H1 (cell line): ENCODE results near the gene COX5A. TPM values are rescaled to one million over a fixed set of nuclear protein-coding genes. Genes with fewer than 3 reads are reported as not detected.

Experiments
- CTCF ChIA-PET: fragments of 300-600 bp; sonication (Branson Sonifier 250); formaldehyde crosslinking; loops from one replicate; lab custom pipeline; 2021; ENCODE audit not compliant: partially characterized antibody; lab: Charles Lee
- POLR2A ChIA-PET: fragments of 300-600 bp; sonication (Branson Sonifier 250); formaldehyde crosslinking; loops from one replicate; lab custom pipeline; 2021; ENCODE audit warnings: inconsistent platforms; ENCODE audit not compliant: partially characterized antibody; lab: Charles Lee
- DNase-seq, 2 experiments: peaks; one replicate each; pipeline versions ENCODE4 v3.0.0 to v3.0.0-alpha.2; 2010 to 2022; ENCODE audit warnings: low spot score in 2 of 2, low read depth in 1 of 2, mixed read lengths in 1 of 2
- FAIRE-seq: peaks from 2 replicates; lab custom pipeline; 2011; peaks lifted over from hg19 to GRCh38; lab: Jason Lieb, UNC
- H2AFZ ChIP-seq: 2 replicates; pipeline ENCODE4 v1.8.1; 2012; ENCODE audit warnings: low read length, inconsistent platforms
- H2AK5ac ChIP-seq: 2 replicates; pipeline ENCODE4 v1.6.1; 2013; ENCODE audit warnings: low read depth, low read length
- H2BK120ac ChIP-seq: replicated peaks from 2 replicates; pipeline ENCODE3; 2013; ENCODE audit warnings: low read depth, low read length, inconsistent platforms
- H2BK12ac ChIP-seq: 2 replicates; pipeline ENCODE4 v1.6.1; 2013; ENCODE audit warnings: low read depth, low read length
- H2BK15ac ChIP-seq: 2 replicates; pipeline ENCODE4 v1.6.1; 2013; ENCODE audit warnings: low read length
- H2BK20ac ChIP-seq: 2 replicates; pipeline ENCODE4 v1.6.1; 2013; ENCODE audit warnings: low read length
- H2BK5ac ChIP-seq: 2 replicates; pipeline ENCODE4 v1.6.1; 2013; ENCODE audit warnings: low read depth, low read length
- H3K14ac ChIP-seq: 2 replicates; pipeline ENCODE4 v1.6.1; 2013; ENCODE audit warnings: inconsistent platforms; ENCODE audit not compliant: insufficient read length
- H3K18ac ChIP-seq: 2 replicates; pipeline ENCODE4 v1.6.1; 2013; ENCODE audit warnings: low read length; ENCODE audit errors: extremely low read depth
- H3K23ac ChIP-seq: 2 replicates; pipeline ENCODE4 v1.6.1; 2013; ENCODE audit warnings: inconsistent platforms; ENCODE audit not compliant: insufficient read length
- H3K23me2 ChIP-seq: 2 replicates; pipeline ENCODE4 v1.6.1; 2013; ENCODE audit warnings: low read depth, low read length
- H3K27ac ChIP-seq: 2 replicates; pipeline ENCODE4 v1.6.1; 2011; ENCODE audit warnings: low read depth, low read length, inconsistent platforms
- H3K27me3 ChIP-seq, 4 experiments: replicated peaks in 1 of 4; 1 replicate in 1 of 4; 2 replicates in 3 of 4; pipeline versions ENCODE4 v1.6.1 to v1.8.1; 2011 to 2013; ENCODE audit warnings: low read length in 3 of 4, mild to moderate bottlenecking in 3 of 4, inconsistent platforms in 2 of 4, mixed read lengths in 2 of 4, moderate library complexity in 1 of 4; ENCODE audit not compliant: control insufficient read depth in 3 of 4, insufficient read depth in 3 of 4; ENCODE audit errors: extremely low read depth in 1 of 4
- H3K36me3 ChIP-seq, 4 experiments: 2 replicates each; pipeline versions ENCODE4 v1.6.1 to v1.8.1; 2011 to 2013; ENCODE audit warnings: mild to moderate bottlenecking in 4 of 4, low read length in 3 of 4, moderate library complexity in 2 of 4, control low read depth in 1 of 4, inconsistent platforms in 1 of 4; ENCODE audit not compliant: insufficient read depth in 4 of 4, control insufficient read depth in 2 of 4
- H3K4ac ChIP-seq: replicated peaks from 2 replicates; pipeline ENCODE3; 2013; ENCODE audit warnings: low read length, low read depth, mixed read lengths, inconsistent platforms; ENCODE audit not compliant: insufficient read length
- H3K4me1 ChIP-seq, 4 experiments: replicated peaks in 1 of 4; 1 replicate in 1 of 4; 2 replicates in 3 of 4; pipeline versions ENCODE4 v1.6.1 to v1.8.1; 2011 to 2013; ENCODE audit warnings: low read length in 3 of 4, inconsistent platforms in 2 of 4, mixed read lengths in 1 of 4; ENCODE audit not compliant: insufficient read depth in 4 of 4, control insufficient read depth in 3 of 4
- H3K4me2 ChIP-seq, 2 experiments: 2 replicates each; pipeline versions ENCODE4 v1.6.1 to v1.8.1; 2011 to 2013; ENCODE audit warnings: low read depth in 2 of 2, low read length in 2 of 2, control low read depth in 1 of 2, inconsistent platforms in 1 of 2, mild to moderate bottlenecking in 1 of 2; ENCODE audit not compliant: insufficient read depth in 1 of 2
- H3K4me3 ChIP-seq, 4 experiments: fragments of 200-600, 300-600 bp in 1 of 4; sonication (generic), shearing (Covaris generic), sonication (Bioruptor Twin) in 1 of 4; 2 replicates each; pipeline versions ENCODE4 v1.5.1 to v1.8.1; 2011 to 2016; ENCODE audit warnings: low read length in 4 of 4, low read depth in 3 of 4, control low read depth in 2 of 4, inconsistent platforms in 2 of 4, mild to moderate bottlenecking in 2 of 4, mixed read lengths in 1 of 4, moderate library complexity in 1 of 4; ENCODE audit not compliant: insufficient read depth in 2 of 4; ENCODE audit errors: extremely low read depth in 1 of 4
- H3K56ac ChIP-seq: replicated peaks from 2 replicates; pipeline ENCODE3; 2013; ENCODE audit warnings: low read depth, mild to moderate bottlenecking, mixed read lengths, low read length, inconsistent platforms; ENCODE audit not compliant: insufficient read length
- H3K79me1 ChIP-seq: 2 replicates; pipeline ENCODE4 v1.6.1; 2013; ENCODE audit warnings: low read depth, low read length, control low read depth
- H3K79me2 ChIP-seq, 2 experiments: 2 replicates each; pipeline versions ENCODE4 v1.6.1 to v1.8.1; 2012 to 2013; ENCODE audit warnings: low read length in 2 of 2, mild to moderate bottlenecking in 2 of 2, inconsistent platforms in 1 of 2; ENCODE audit not compliant: insufficient read depth in 2 of 2, control insufficient read depth in 1 of 2
- H3K9ac ChIP-seq, 4 experiments: replicated peaks in 1 of 4; 1 replicate in 1 of 4; 2 replicates in 3 of 4; pipeline versions ENCODE4 v1.6.1 to v1.8.1; 2011 to 2013; ENCODE audit warnings: low read depth in 3 of 4, low read length in 3 of 4, control low read depth in 2 of 4, mild to moderate bottlenecking in 2 of 4, moderate library complexity in 2 of 4, inconsistent platforms in 1 of 4; ENCODE audit errors: extremely low read depth in 1 of 4
- H3K9me3 ChIP-seq, 2 experiments: 2 replicates each; pipeline versions ENCODE4 v1.6.1 to v1.8.1; 2012 to 2013; ENCODE audit warnings: mild to moderate bottlenecking in 2 of 2, moderate library complexity in 2 of 2, control low read depth in 1 of 2, inconsistent platforms in 1 of 2, low read depth in 1 of 2, low read length in 1 of 2, mixed read lengths in 1 of 2; ENCODE audit not compliant: insufficient read depth in 2 of 2
- H4K20me1 ChIP-seq, 2 experiments: replicated peaks in 1 of 2; 2 replicates each; pipeline versions ENCODE3 to v1.8.1; 2011 to 2013; ENCODE audit warnings: inconsistent platforms in 2 of 2, low read length in 2 of 2, mild to moderate bottlenecking in 1 of 2; ENCODE audit not compliant: insufficient read depth in 2 of 2, control insufficient read depth in 1 of 2
- H4K5ac ChIP-seq: 2 replicates; pipeline ENCODE4 v1.6.1; 2013; ENCODE audit warnings: low read length, low read depth, mixed read lengths, inconsistent platforms; ENCODE audit not compliant: insufficient read length
- H4K8ac ChIP-seq: 2 replicates; pipeline ENCODE4 v1.8.0; 2013; ENCODE audit warnings: mild to moderate bottlenecking, moderate library complexity, low read length, inconsistent platforms; ENCODE audit not compliant: insufficient read depth; ENCODE audit errors: extremely low read depth
- H4K91ac ChIP-seq: replicated peaks from 2 replicates; pipeline ENCODE3; 2013; ENCODE audit warnings: low read length, mixed read lengths, inconsistent platforms; ENCODE audit not compliant: insufficient read length
- ASH2L ChIP-seq: fragments of 200-600, 300-600 bp; sonication (generic); IDR thresholded peaks from one replicate; pipeline ENCODE4 v1.7.1; 2017; ENCODE audit warnings: low read length
- BACH1 ChIP-seq: IDR thresholded peaks from 2 replicates; pipeline ENCODE4 v1.6.1; 2012; ENCODE audit warnings: low read length, improper control_type of control experiment
- BCL11A ChIP-seq, 2 experiments: IDR thresholded peaks; one replicate each; pipeline ENCODE4 v1.6.1; 2011; ENCODE audit warnings: low read depth in 2 of 2, low read length in 2 of 2, mild to moderate bottlenecking in 2 of 2
- CBX8 ChIP-seq: fragments of 300-800, 300-1000 bp; sonication (generic); IDR thresholded peaks from 2 replicates; pipeline ENCODE4 v1.7.1; 2016; ENCODE audit warnings: low read depth, low read length, borderline replicate concordance
- EP300 ChIP-seq, 2 experiments: IDR thresholded peaks; 1 replicate in 1 of 2; 2 replicates in 1 of 2; pipeline ENCODE4 v1.6.1; 2011 to 2012; ENCODE audit warnings: low read depth in 2 of 2, low read length in 2 of 2, mild to moderate bottlenecking in 2 of 2, borderline replicate concordance in 1 of 2, inconsistent platforms in 1 of 2, moderate library complexity in 1 of 2
- GABPA ChIP-seq: IDR thresholded peaks from 2 replicates; pipeline ENCODE4 v1.6.1; 2011; ENCODE audit warnings: mild to moderate bottlenecking, low read length, moderate library complexity, borderline replicate concordance; ENCODE audit not compliant: insufficient read depth
- HDAC2 ChIP-seq, 2 experiments: fragments of 300-600 bp in 1 of 2; sonication (generic) in 1 of 2; IDR thresholded peaks; 2 replicates each; pipeline ENCODE4 v1.6.1; 2011 to 2012; ENCODE audit warnings: low read depth in 2 of 2, low read length in 2 of 2, mild to moderate bottlenecking in 2 of 2, moderate library complexity in 2 of 2, borderline replicate concordance in 1 of 2, inconsistent platforms in 1 of 2
- RXRA ChIP-seq: IDR thresholded peaks from 2 replicates; pipeline ENCODE4 v1.6.1; 2011; ENCODE audit warnings: low read depth, mild to moderate bottlenecking, low read length, moderate library complexity; ENCODE audit not compliant: insufficient read depth
- SRF ChIP-seq: IDR thresholded peaks from 2 replicates; pipeline ENCODE4 v1.6.1; 2011; ENCODE audit warnings: mild to moderate bottlenecking, low read depth, low read length, moderate library complexity
- WGBS, 2 experiments: shearing (Covaris generic) in 1 of 2; methylation state at CpG; one replicate each; pipeline versions ENCODE4 v1.1.6 to v1.1.7; 2013 to 2015; ENCODE audit warnings: low lambda C conversion rate in 2 of 2, mixed read lengths in 2 of 2, inconsistent platforms in 1 of 2, low coverage in 1 of 2, missing lambda C conversion rate in 1 of 2; ENCODE audit not compliant: insufficient replicate concordance in 2 of 2, insufficient coverage in 1 of 2, insufficient read length in 1 of 2; ENCODE audit errors: extremely low coverage in 1 of 2, missing lambda C conversion rate in 1 of 2; 5-methylcytosine and 5-hydroxymethylcytosine counted together
- polyA plus RNA-seq, 7 experiments: library from polyadenylated mRNA; depleted of rRNA in 3 of 7; stranded (reverse) in 5 of 7; unstranded in 2 of 7; fragments of >200 nt in 5 of 7; fragments of 200-250 nt in 2 of 7; gene quantifications; 1 replicate in 5 of 7; 2 replicates in 1 of 7; 4 replicates in 1 of 7; pipeline versions ENCODE4 v1.2.1 to v1.2.3, GENCODE V29; 2011 to 2013; ENCODE audit warnings: missing spikeins in 2 of 7, mixed read lengths in 2 of 7
- total RNA-seq: library from RNA; stranded (reverse); fragmentation: NEBNext Ultra II Directional; extraction: Animal tissue kit (Norgen Biotek cat#: 25700); gene quantifications from 2 replicates; pipeline ENCODE4 v1.2.1, GENCODE V29; 2021
- TF ChIP-seq, protein P1 (sequence below): IDR thresholded peaks from 2 replicates; pipeline ENCODE4 v1.6.1; 2011; ENCODE audit warnings: low read depth, mild to moderate bottlenecking, low read length; ENCODE audit not compliant: insufficient read depth
- TF ChIP-seq, protein P2 (sequence below): IDR thresholded peaks from 2 replicates; pipeline ENCODE4 v1.6.1; 2012; ENCODE audit warnings: low read length, inconsistent platforms

The COX5A gene
- total and polyA plus RNA-seq, 2 of the 8 experiments (the other 6 are each of a cell fraction or from before 2014, with no cell fraction given): 270 to 367 TPM

DNA sequence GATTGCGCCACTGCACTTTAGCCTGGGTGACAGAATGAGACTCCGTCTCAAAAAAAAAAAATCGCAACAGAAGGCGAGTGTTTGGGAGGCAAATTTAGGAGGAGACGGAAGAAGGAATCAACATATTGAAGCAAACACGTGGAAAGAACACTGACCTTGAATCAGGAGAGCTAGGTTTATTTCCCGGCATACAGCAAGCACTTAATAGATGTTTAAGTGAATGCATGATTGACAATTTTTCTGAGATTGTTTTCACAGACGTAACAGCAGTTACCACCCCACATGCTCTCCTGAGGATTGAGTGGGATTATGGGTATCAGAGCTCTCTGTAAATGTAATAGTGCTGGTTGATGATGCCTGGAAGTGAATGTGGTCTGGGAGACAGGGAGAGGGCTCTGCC is 24.3 kb upstream of the COX5A start:
- H2BK12ac ChIP-seq: no peak overlapping the region
- no peak overlapping the region for H3K14ac ChIP-seq
- FAIRE-seq: no peak
- no peak overlapping the region for H2BK5ac ChIP-seq
- no peak overlapping the region for H2AFZ ChIP-seq
- H4K8ac ChIP-seq: no peak overlapping the region
- POLR2A ChIA-PET: interaction anchor here (3.5 kb wide), 1 partner anchor 10 kb away, joined by 11 read pairs; no protein-coding TSS in a partner anchor
- no peak overlapping the region for H3K23ac ChIP-seq
- H2BK120ac ChIP-seq: no peak overlapping the region
- WGBS, 2 experiments: 86% methylated on average over 8 of the region's 8 CpGs; no CpG with 5 or more reads in 1 of the 2 experiments
- H4K91ac ChIP-seq: no peak overlapping the region
- no peak overlapping the region for H4K5ac ChIP-seq
- no peaks in the 10 kb centered on the region for H3K79me2 ChIP-seq
- DNase-seq: no peak
- no peak overlapping the region for H3K9ac ChIP-seq
- no peak overlapping the region for H3K27ac ChIP-seq
- no peaks in the 10 kb centered on the region for H4K20me1 ChIP-seq
- no peak overlapping the region for H2AK5ac ChIP-seq
- no peak overlapping the region for H3K4me2 ChIP-seq
- no peak overlapping the region for H3K18ac ChIP-seq
- H2BK15ac ChIP-seq: no peak overlapping the region
- peaks cover 5 to 27% (median 20%) of the 10 kb centered on the region in 4 experiments for H3K27me3 ChIP-seq
- no peak overlapping the region for H2BK20ac ChIP-seq
- no peak overlapping the region for H3K56ac ChIP-seq
- H3K4ac ChIP-seq: no peak overlapping the region
- H3K9me3 ChIP-seq: no peaks in the 10 kb centered on the region
- no peaks in the 10 kb centered on the region for H3K36me3 ChIP-seq
- peaks cover 20% of the 10 kb centered on the region for H3K23me2 ChIP-seq
- H3K4me3 ChIP-seq: no peak overlapping the region
- H3K79me1 ChIP-seq: no peaks in the 10 kb centered on the region
- H3K4me1 ChIP-seq: peaks cover 0 to 8% (median 5%) of the 10 kb centered on the region in 4 experiments; a peak in 5 of 7 replicates
- CTCF ChIA-PET: interaction anchor here (0.6 to 4.8 kb wide), 6 partner anchors 12 to 489 kb away, joined by 3 to 19 read pairs (median 3); no protein-coding TSS in a partner anchor
- TF ChIP-seq, protein P1, sequence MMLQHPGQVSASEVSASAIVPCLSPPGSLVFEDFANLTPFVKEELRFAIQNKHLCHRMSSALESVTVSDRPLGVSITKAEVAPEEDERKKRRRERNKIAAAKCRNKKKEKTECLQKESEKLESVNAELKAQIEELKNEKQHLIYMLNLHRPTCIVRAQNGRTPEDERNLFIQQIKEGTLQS: no peak
- TF ChIP-seq EP300 (IDR thresholded peaks at IDR 0.05; ENCODE audit: borderline replicate concordance in 1 of 2, low read depth in 2 of 2, low read length in 2 of 2) (no peak), RXRA (no peak), GABPA (no peak), CBX8 (no peak), ASH2L (no peak), BCL11A (IDR thresholded peaks at IDR 0.05; ENCODE audit: low read depth in 2 of 2, low read length in 2 of 2) (no peak), HDAC2 (IDR thresholded peaks at IDR 0.05; ENCODE audit: borderline replicate concordance in 1 of 2, low read depth in 2 of 2, low read length in 2 of 2) (no peak), BACH1 (no peak), SRF (no peak)
- TF ChIP-seq, protein P2, sequence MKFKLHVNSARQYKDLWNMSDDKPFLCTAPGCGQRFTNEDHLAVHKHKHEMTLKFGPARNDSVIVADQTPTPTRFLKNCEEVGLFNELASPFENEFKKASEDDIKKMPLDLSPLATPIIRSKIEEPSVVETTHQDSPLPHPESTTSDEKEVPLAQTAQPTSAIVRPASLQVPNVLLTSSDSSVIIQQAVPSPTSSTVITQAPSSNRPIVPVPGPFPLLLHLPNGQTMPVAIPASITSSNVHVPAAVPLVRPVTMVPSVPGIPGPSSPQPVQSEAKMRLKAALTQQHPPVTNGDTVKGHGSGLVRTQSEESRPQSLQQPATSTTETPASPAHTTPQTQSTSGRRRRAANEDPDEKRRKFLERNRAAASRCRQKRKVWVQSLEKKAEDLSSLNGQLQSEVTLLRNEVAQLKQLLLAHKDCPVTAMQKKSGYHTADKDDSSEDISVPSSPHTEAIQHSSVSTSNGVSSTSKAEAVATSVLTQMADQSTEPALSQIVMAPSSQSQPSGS: no peak
